Activated T-cell treated with anti-CD3 and anti-CD28 coated beads, Interleukin-2, amount 50 U/mL, for 48 hours (primary cell): ENCODE results near the gene CBY2.
"Not testable (repeated sequence)": the region's sequence is repeated elsewhere in the genome, so short reads cannot be mapped to it uniquely, and the experiment has no call there.

ENCODE experiments used
- DNase-seq, 2 experiments: peaks; one replicate each; pipeline ENCODE4 v3.0.0-alpha.2; 2020

Gene CBY2

GRCh38 chr13:45750566-45750965 is 48.4 kb downstream of the CBY2 start:
- DNase-seq, result no peak

DNA sequence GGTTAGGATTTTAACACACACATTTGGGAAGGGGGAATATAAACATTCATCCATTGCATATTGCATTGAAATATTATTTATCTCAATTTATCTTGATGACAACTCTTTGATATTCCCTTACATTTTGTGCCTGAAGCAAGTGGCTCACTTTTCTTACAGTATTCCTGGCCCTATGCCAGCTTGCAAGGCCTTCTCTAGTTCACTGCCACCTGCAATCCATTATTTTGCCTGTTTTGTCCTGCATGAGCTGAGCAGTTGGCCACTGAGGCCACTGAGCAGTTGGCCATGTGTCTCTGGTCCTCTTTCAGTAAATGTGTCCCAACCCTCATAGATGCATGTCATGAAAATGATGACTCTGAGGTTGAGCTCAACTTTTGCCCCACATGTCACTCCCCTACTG is 49.8 kb downstream of the CBY2 start:
- DNase-seq, result no peak

- DNase-seq, result no peak
These were observed 50.4 kb downstream of the CBY2 start for GRCh38 chr13:45752510-45752909.

DNA sequence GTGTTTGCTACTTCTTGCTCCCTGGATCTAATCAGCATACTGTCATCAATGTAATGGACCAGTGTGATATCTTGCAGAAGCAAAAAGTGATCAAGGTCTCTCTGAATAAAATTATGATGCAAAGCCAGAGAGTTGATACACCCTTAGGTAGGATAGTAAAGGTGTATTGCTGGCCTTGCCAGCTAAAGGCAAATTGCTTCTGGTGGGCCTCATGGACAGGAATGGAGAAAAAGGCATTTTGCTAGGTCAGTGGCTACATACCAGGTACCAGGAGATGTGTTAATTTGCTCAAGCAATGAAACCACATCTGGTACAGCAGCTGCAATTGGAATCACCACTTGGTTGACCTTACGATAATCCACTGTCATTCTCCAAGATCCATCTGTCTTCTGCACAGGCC is 54.4 kb downstream of the CBY2 start:
- not testable (repeated sequence) for DNase-seq

GRCh38 chr13:45757589-45757988 is 55.5 kb downstream of the CBY2 start:
- DNase-seq, result not testable (repeated sequence)

DNA sequence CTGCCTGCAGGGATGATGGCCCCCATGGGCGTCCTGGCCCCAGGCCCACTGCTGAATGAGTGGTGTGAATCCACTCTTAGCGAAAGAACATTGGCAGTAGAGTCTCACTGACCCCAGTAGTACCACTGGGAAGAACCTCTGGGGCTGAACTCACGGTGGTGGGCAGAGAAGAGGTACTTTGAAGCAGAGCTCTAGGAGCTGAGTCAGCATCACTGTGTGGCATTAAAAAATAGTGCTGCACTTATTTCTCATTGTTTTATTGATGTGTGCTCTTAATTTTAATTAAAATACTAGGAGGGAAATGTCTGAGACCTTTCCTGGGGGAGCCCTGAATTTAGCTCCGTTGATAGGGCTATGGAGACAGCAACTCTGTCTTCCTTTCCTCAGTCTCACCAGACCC is 61.3 kb downstream of the CBY2 start:
- no peak for DNase-seq
